Lung (tissue), 12 donors: ENCODE data around the gene BMPER. TPM values are rescaled to one million over a fixed set of nuclear protein-coding genes. Genes with fewer than 3 reads are reported as not detected.
A peak's percentile ranks its signal among the peaks of the same experiment; 100 is the strongest.

ENCODE experiments used
- ATAC-seq: fragments of 200-7000 bp; cut with Tn5 transposase; one replicate; pipeline ENCODE4 v1.9.1; 2020; ENCODE audit warnings: moderate number of reproducible peaks; ENCODE audit not compliant: insufficient read depth, low FRiP score
- DNase-seq, 3 donors: peaks; one replicate each; pipeline ENCODE4 v3.0.0-alpha.2; 2013 to 2017
- H3K27ac ChIP-seq, 2 donors: one replicate each; pipeline ENCODE4 v1.5.1; 2013; ENCODE audit warnings: mild to moderate bottlenecking in 2 of 2, moderate library complexity in 2 of 2, control low read depth in 1 of 2, inconsistent platforms in 1 of 2, low read depth in 1 of 2, low read length in 1 of 2
- H3K27me3 ChIP-seq, 3 donors: one replicate each; pipeline ENCODE4 v1.5.1; 2013; ENCODE audit warnings: low read length in 2 of 3; ENCODE audit not compliant: control insufficient read depth in 3 of 3, insufficient read depth in 3 of 3
- H3K36me3 ChIP-seq, 4 donors: one replicate each; pipeline ENCODE4 v1.5.1; 2013; ENCODE audit warnings: low read length in 4 of 4, mild to moderate bottlenecking in 1 of 4, moderate library complexity in 1 of 4; ENCODE audit not compliant: control insufficient read depth in 4 of 4, insufficient read depth in 4 of 4
- H3K4me1 ChIP-seq, 5 donors: one replicate each; pipeline ENCODE4 v1.5.1; 2013; ENCODE audit warnings: low read length in 5 of 5, mild to moderate bottlenecking in 2 of 5, moderate library complexity in 1 of 5; ENCODE audit not compliant: control insufficient read depth in 5 of 5, insufficient read depth in 5 of 5
- H3K4me3 ChIP-seq: one replicate; pipeline ENCODE4 v1.5.1; 2013; ENCODE audit warnings: mild to moderate bottlenecking, control low read depth, moderate library complexity
- H3K9ac ChIP-seq, 2 donors: one replicate each; pipeline ENCODE4 v1.5.1; 2013; ENCODE audit warnings: low read length in 2 of 2, control low read depth in 1 of 2; ENCODE audit not compliant: insufficient read depth in 1 of 2
- H3K9me3 ChIP-seq, 4 donors: one replicate each; pipeline ENCODE4 v1.5.1; 2013; ENCODE audit warnings: low read length in 3 of 4, mild to moderate bottlenecking in 1 of 4, moderate library complexity in 1 of 4; ENCODE audit not compliant: control insufficient read depth in 4 of 4, insufficient read depth in 3 of 4
- CTCF ChIP-seq: IDR thresholded peaks from 2 replicates; pipeline ENCODE4 v1.5.1; 2012; ENCODE audit warnings: mild to moderate bottlenecking; ENCODE audit errors: control extremely low read depth, extremely low read depth
- WGBS, 2 donors: extraction: QIAGEN DNeasy Blood & Tissue Kit; methylation state at CpG; one replicate each; pipeline ENCODE4 v1.1.7; 2013; 5-methylcytosine and 5-hydroxymethylcytosine counted together
- polyA plus RNA-seq, 2 donors: library from polyadenylated mRNA; stranded (reverse); fragments of 200-250 nt; gene quantifications; one replicate each; pipeline ENCODE4 v1.2.1, GENCODE V29; 2013
- total RNA-seq, 2 donors: library from RNA; depleted of rRNA in 1 of 2; stranded (reverse); fragments of >200 nt in 1 of 2; gene quantifications; one replicate each; pipeline ENCODE4 v1.2.1, GENCODE V29; 2014 to 2021
- donor health status: control.
- donor health status: control.
- donor health status: Bipolar disorder and iron deficiency.
- donor health status: healthy.
- donor health status: DM: yes; HTN: yes; CAD: no.

BMPER gene
- total and polyA plus RNA-seq, 4 donors, result 3.7 to 51.0 (median 9.0) TPM

DNA sequence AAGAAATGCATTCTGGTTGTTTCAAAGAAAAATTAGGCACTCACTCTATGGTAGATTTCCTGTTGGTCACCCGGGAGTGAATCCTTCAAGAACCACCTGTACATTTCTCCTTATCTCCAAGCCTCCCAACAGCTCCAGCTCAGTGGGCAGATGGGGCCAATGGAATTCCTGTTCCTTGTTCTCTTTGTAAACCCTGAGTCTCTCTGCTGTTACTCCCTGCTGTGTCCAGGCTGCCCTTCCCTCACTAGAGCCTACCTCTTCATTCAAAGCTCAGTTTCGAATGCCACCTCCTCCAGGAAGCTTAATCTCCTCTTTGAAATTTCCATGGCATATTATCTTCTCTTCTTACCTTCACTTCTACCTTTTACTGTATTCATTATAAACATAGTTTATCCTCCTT lies 3.5 kb upstream of the BMPER start:
- Histone ChIP-seq H3K4me3 (no peak overlapping the region), H3K4me1 (peaks cover 0 to 20% (median 4%) of the 10 kb centered on the region in 5 donors), H3K9me3 (no peaks in the 10 kb centered on the region), H3K36me3 (peaks cover 0 to 2% (median 0%) of the 10 kb centered on the region in 4 donors), H3K27ac (no peak overlapping the region), H3K9ac (no peak overlapping the region), H3K27me3 (peaks cover 0 to 8% (median 0%) of the 10 kb centered on the region in 3 donors)
- no peak for TF ChIP-seq CTCF
- 47 to 61% methylated on average over 2 of the region's 2 CpGs for WGBS, 2 donors
- DNase-seq (no peak), ATAC-seq (no peak)

DNA sequence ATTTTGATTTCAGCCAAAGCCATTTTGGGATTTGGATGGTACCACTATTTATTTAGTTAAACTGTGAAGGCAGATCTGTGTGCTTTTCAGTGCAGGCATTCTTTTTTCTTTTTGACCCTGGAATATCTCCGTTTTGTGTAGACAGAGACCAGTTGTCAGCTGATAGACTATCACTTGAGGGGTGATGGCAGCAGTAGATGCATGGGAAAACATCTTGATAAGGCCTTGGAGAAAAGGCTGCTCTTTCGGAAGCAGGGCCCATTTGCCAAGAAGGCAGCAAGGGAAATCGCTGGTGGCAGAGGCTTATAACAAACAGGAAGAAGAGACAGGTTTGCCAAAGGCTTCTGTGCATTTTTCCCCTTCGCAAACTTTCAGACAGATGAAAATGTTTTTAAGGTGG lies 2.6 kb upstream of the BMPER start:
- DNase-seq (peak in 2 of 3 donors; percentile 54 to 55), ATAC-seq (no peak)
- peak overlapping the region in 1 of 2 donors; percentile 3 for H3K9ac ChIP-seq
- no peak overlapping the region for H3K27ac ChIP-seq
- H3K27me3 ChIP-seq, result peaks cover 0 to 16% (median 0%) of the 10 kb centered on the region in 3 donors
- no peaks in the 10 kb centered on the region for H3K9me3 ChIP-seq
- peaks cover 0 to 25% (median 4%) of the 10 kb centered on the region in 5 donors for H3K4me1 ChIP-seq
- peaks cover 0 to 2% (median 0%) of the 10 kb centered on the region in 4 donors for H3K36me3 ChIP-seq
- 61 to 82% methylated on average over 4 of the region's 4 CpGs for WGBS, 2 donors
- TF ChIP-seq CTCF, result no peak
- H3K4me3 ChIP-seq, result no peak overlapping the region

DNA sequence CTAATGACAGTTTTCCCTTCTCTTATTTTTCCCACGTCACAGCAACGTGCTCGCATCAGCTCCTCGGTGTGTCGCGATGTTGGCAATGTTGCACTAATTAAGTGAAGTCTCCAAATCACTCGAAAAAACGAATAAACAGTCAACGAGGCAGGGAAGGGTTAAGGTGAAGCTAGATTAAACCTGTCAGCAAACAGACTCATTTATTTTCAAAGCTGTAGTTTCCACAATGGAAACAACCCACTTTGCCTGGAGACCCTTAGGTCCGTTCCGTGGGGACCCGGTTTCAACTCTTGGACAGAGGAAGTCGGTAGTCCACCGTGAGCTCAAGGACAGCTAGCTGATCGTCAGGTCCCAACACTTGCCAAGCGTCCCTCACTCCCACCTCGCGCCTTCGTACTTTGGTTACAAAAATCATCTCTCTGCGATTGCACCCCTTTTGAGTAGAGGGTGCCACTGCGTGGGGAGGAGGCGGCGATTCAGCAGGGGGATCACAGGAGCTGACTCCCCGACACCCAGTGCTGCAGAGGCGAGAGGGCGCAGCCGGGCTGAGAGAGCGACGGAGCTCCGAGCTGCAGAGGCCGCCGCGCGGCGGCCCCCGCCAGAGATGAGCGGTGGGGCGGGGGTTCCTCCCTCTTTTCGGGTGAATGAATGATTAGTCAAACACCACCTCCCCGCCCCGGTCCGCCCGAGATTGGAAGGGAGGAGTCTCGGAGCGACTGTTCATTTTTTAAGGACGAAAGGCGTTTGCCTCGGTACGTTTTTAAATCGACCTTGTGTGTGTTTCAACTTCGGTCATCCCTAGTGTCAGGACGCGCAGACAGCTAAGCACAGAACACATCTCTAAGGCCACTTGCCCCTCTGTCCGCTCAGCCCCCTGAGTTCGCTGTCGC lies 1.3 kb upstream of the BMPER start:
- Histone ChIP-seq H3K27me3 (peaks cover 0 to 18% (median 0%) of the 10 kb centered on the region in 3 donors), H3K27ac (peak overlapping the region in 1 of 2 donors; percentile 86), H3K9me3 (no peaks in the 10 kb centered on the region), H3K36me3 (peaks cover 0 to 5% (median 1%) of the 10 kb centered on the region in 4 donors), H3K4me3 (peak overlapping the region; percentile 39), H3K4me1 (peaks cover 0 to 35% (median 4%) of the 10 kb centered on the region in 5 donors), H3K9ac (peak overlapping the region; percentile 41 to 95)
- TF ChIP-seq CTCF, result no peak
- 2 to 3% methylated on average over 56 of the region's 56 CpGs for WGBS, 2 donors
- peak; percentile 79 to 88 (median 85) for DNase-seq
- ATAC-seq, result peak; percentile 53
